NCI-H1105 treated with DMSO at 0.1 percent for 48 hours (cell line): Measurements from ENCODE around the gene SIK2.
A peak's percentile ranks its signal among the peaks of the same experiment; 100 is the strongest.

Source experiments
- DNase-seq: peaks from one replicate; lab custom pipeline; 2025; lab: John Stamatoyannopoulos, UW

The SIK2 gene

GRCh38 chr11:111729831-111730311, 127.6 kb downstream of the SIK2 start:
- no peak for DNase-seq

- DNase-seq, result no peak
These were observed 128.8 kb downstream of the SIK2 start for GRCh38 chr11:111730871-111731591.

GRCh38 chr11:111731821-111732220, 129.6 kb downstream of the SIK2 start:
- DNase-seq, result no peak

- DNase-seq, result no peak
These were observed 130.8 kb downstream of the SIK2 start for GRCh38 chr11:111733016-111733415.

- DNase-seq, result no peak
These were observed 131.4 kb downstream of the SIK2 start for GRCh38 chr11:111733611-111734088.

- DNase-seq, result no peak
These were observed 132.1 kb downstream of the SIK2 start for GRCh38 chr11:111734101-111734953.

GRCh38 chr11:111734954-111735261, 132.7 kb downstream of the SIK2 start:
- no peak for DNase-seq

GRCh38 chr11:111735262-111736116, 133.2 kb downstream of the SIK2 start:
- DNase-seq, result peak; percentile 89

- no peak for DNase-seq
These were observed 133.9 kb downstream of the SIK2 start for GRCh38 chr11:111736181-111736590.

GRCh38 chr11:111736621-111737443, 134.6 kb downstream of the SIK2 start:
- no peak for DNase-seq

- no peak for DNase-seq
These were observed 135.4 kb downstream of the SIK2 start for GRCh38 chr11:111737444-111738210.

GRCh38 chr11:111739299-111739698, 137.1 kb downstream of the SIK2 start:
- no peak for DNase-seq

GRCh38 chr11:111741751-111742150, 139.5 kb downstream of the SIK2 start:
- DNase-seq, result no peak

GRCh38 chr11:111743700-111744099, 141.5 kb downstream of the SIK2 start:
- no peak for DNase-seq

- DNase-seq, result no peak
These were observed 143.7 kb downstream of the SIK2 start for GRCh38 chr11:111745719-111746504.

GRCh38 chr11:111748035-111748804, 146.0 kb downstream of the SIK2 start:
- DNase-seq, result no peak

- DNase-seq, result no peak
These were observed 147.4 kb downstream of the SIK2 start for GRCh38 chr11:111749646-111750045.

GRCh38 chr11:111756097-111756496, 153.8 kb downstream of the SIK2 start:
- DNase-seq, result no peak

- DNase-seq, result no peak
These were observed 157.1 kb downstream of the SIK2 start for GRCh38 chr11:111759376-111759775.
